ENCODE measurements around the gene PRR3.
A peak's percentile ranks its signal among the peaks of the same experiment; 100 is the strongest.
"Not testable (repeated sequence)": the region's sequence is repeated elsewhere in the genome, so short reads cannot be mapped to it uniquely, and the experiment has no call there.

The PRR3 gene

GRCh38 chr6:30556906-30557682 lies at the start of gene PRR3:
TSS of gene PRR3 (plus strand) at chr6:30557295. CDS start at chr6:30557345, 50 bp downstream.
- peak; percentile 28 for DNase-seq

GRCh38 chr6:30507849-30508827 lies 49.0 kb upstream of the PRR3 start:
- no peak for DNase-seq

- no peak for DNase-seq
These were observed 48.0 kb upstream of the PRR3 start for GRCh38 chr6:30508890-30509736.

GRCh38 chr6:30510419-30511168 lies 46.5 kb upstream of the PRR3 start:
- no peak for DNase-seq

- no peak for DNase-seq
These were observed 45.9 kb upstream of the PRR3 start for GRCh38 chr6:30511169-30511546.

GRCh38 chr6:30513451-30513850 lies 43.6 kb upstream of the PRR3 start:
- DNase-seq, result no peak

GRCh38 chr6:30515106-30515505 lies 42.0 kb upstream of the PRR3 start:
- DNase-seq, result no peak

GRCh38 chr6:30515944-30516753 lies 40.9 kb upstream of the PRR3 start:
- no peak for DNase-seq

GRCh38 chr6:30516754-30517076 lies 40.4 kb upstream of the PRR3 start:
- DNase-seq, result not testable (repeated sequence)

- not testable (repeated sequence) for DNase-seq
These were observed 39.2 kb upstream of the PRR3 start for GRCh38 chr6:30517767-30518504.

GRCh38 chr6:30518505-30519145 lies 38.5 kb upstream of the PRR3 start:
- not testable (repeated sequence) for DNase-seq

GRCh38 chr6:30520522-30520921 lies 36.6 kb upstream of the PRR3 start:
- DNase-seq, result no peak

GRCh38 chr6:30521082-30521481 lies 36.0 kb upstream of the PRR3 start:
- not testable (repeated sequence) for DNase-seq

- DNase-seq, result not testable (repeated sequence)
These were observed 35.1 kb upstream of the PRR3 start for GRCh38 chr6:30521952-30522351.

- not testable (repeated sequence) for DNase-seq
These were observed 30.7 kb upstream of the PRR3 start for GRCh38 chr6:30526444-30526843.

GRCh38 chr6:30529349-30529875 lies 27.7 kb upstream of the PRR3 start:
- DNase-seq, result not testable (repeated sequence)

- DNase-seq, result no peak
These were observed 27.1 kb upstream of the PRR3 start for GRCh38 chr6:30530014-30530413.

GRCh38 chr6:30533460-30534294 lies 23.4 kb upstream of the PRR3 start:
- no peak for DNase-seq

- DNase-seq, result no peak
These were observed 19.2 kb upstream of the PRR3 start for GRCh38 chr6:30537931-30538330.

Measured in NCI-H187 treated with DMSO at 0.1 percent for 48 hours (cell line).